Pancreas (tissue), 10 donors: ENCODE results near the gene LAMP1. TPM values are rescaled to one million over a fixed set of nuclear protein-coding genes. Genes with fewer than 3 reads are reported as not detected.
A peak's percentile ranks its signal among the peaks of the same experiment; 100 is the strongest.
"Not testable (repeated sequence)": the region's sequence is repeated elsewhere in the genome, so short reads cannot be mapped to it uniquely, and the experiment has no call there.

Experiments used
- ATAC-seq, 4 donors: fragments of 200-7000 bp; cut with Tn5 transposase; one replicate each; pipeline versions ENCODE4 v1.8.0 to v1.9.1; 2020; ENCODE audit warnings: mild to moderate bottlenecking in 4 of 4, moderate library complexity in 4 of 4
- DNase-seq, 6 donors: peaks; one replicate each; pipeline ENCODE4 v3.0.0-alpha.2; 2020
- FAIRE-seq: peaks from 2 replicates; lab custom pipeline; 2012; peaks lifted over from hg19 to GRCh38; lab: Jason Lieb, UNC
- H3K27ac ChIP-seq, 4 donors: fragments of 200-600 bp; sonication (generic); 1 replicate in 3 of 4; 2 replicates in 1 of 4; pipeline versions ENCODE4 v1.5.0 to v1.8.0; 2020
- H3K27me3 ChIP-seq, 4 donors: fragments of 200-600 bp; one replicate each; pipeline ENCODE4 v1.8.0; 2021
- H3K36me3 ChIP-seq, 3 donors: fragments of 200-600 bp; sonication (generic) in 1 of 3; one replicate each; pipeline versions ENCODE4 v1.5.0 to v1.8.0; 2020 to 2021
- H3K4me1 ChIP-seq, 3 donors: fragments of 200-600 bp; one replicate each; pipeline ENCODE4 v1.8.0; 2021
- H3K4me3 ChIP-seq, 4 donors: fragments of 200-600 bp; sonication (generic) in 2 of 4; one replicate each; pipeline versions ENCODE4 v1.5.0 to v1.8.0; 2020 to 2021
- H3K9me3 ChIP-seq, 4 donors: fragments of 200-600 bp; one replicate each; pipeline ENCODE4 v1.8.0; 2021
- CTCF ChIP-seq, 4 donors: fragments of 200-600 bp; sonication (generic) in 3 of 4; IDR thresholded peaks; one replicate each; pipeline versions ENCODE4 v1.5.0 to v1.8.0; 2021; ENCODE audit warnings: antibody characterized with exemption in 4 of 4
- WGBS, 2 donors: extraction: QIAGEN DNeasy Blood & Tissue Kit; methylation state at CpG; one replicate each; pipeline ENCODE4 v1.1.7; 2013; 5-methylcytosine and 5-hydroxymethylcytosine counted together
- intact Hi-C, 3 donors: fragments of 100-400 bp; cut with DNase I; formaldehyde crosslinking; loops; one replicate each; pipeline versions ENCODE4 v1.11.1 to v1.14.2; 2022
- polyA plus RNA-seq, 2 donors: library from polyadenylated mRNA; stranded (reverse); fragments of 200-250 nt; gene quantifications; one replicate each; pipeline ENCODE4 v1.2.3, GENCODE V29; 2013
- total RNA-seq, 6 donors: library from RNA; stranded (reverse); fragmentation: NEBNext Ultra II Directional in 4 of 6; extraction: Animal tissue kit (Norgen Biotek cat#: 25700) in 4 of 6; gene quantifications; one replicate each; pipeline versions ENCODE4 v1.2.1 to v1.2.4, GENCODE V29; 2021 to 2023
- donor health status: healthy with polysubstance abuse.
- donor health status: DM: no; HTN: no; CAD: no; lungs with moderate emphysema.
- donor health status: DM: no; HTN: no; CAD: no.
- donor health status: control.
- donor health status: control.
- donor health status: Bipolar disorder and iron deficiency.
- donor health status: DM: yes; HTN: yes; CAD: no.
- donor health status: DM: no; HTN: no; CAD: no.
- donor health status: DM: no; HTN: no; CAD: no.
- donor health status: DM: yes; HTN: yes; CAD: no.

LAMP1 gene
- total RNA-seq (100 to 1,000 TPM in 2 of 6 donors, 10 to 100 TPM in 4; 69.3 to 136 (median 96.0) TPM), polyA plus RNA-seq (10 to 100 TPM; 35.1 to 69.2 TPM)

GRCh38 chr13:113296823-113297369, at the start of gene LAMP1:
Gene LAMP1 (plus strand): TSS chr13:113297239. CDS start chr13:113297435, 196 bp downstream.
- peaks cover 0 to 14% (median 5%) of the 10 kb centered on the region in 3 donors for H3K4me1 ChIP-seq

GRCh38 chr13:113252516-113253095, 44.4 kb upstream of the LAMP1 start:
- no peak for TF ChIP-seq CTCF (IDR thresholded peaks at IDR 0.05)
- intact Hi-C loops: no loop called here
- ATAC-seq (no peak), FAIRE-seq (no peak), DNase-seq (no peak)
- no peak overlapping the region for H3K4me3 ChIP-seq
- H3K4me1 ChIP-seq: no peaks in the 10 kb centered on the region
- peaks cover 0 to 43% (median 2%) of the 10 kb centered on the region in 3 donors for H3K36me3 ChIP-seq
- H3K27ac ChIP-seq: no peak overlapping the region
- 80 to 84% methylated on average over 11 of the region's 11 CpGs for WGBS, 2 donors
- no peaks in the 10 kb centered on the region for H3K9me3 ChIP-seq
- H3K27me3 ChIP-seq: no peaks in the 10 kb centered on the region

More at GRCh38 chr13:113296823-113297369, at the start of gene LAMP1:
- H3K4me3 ChIP-seq: peak within 1 kb of the TSS; percentile 67 to 90 (median 88)
- H3K27ac ChIP-seq: peak within 1 kb of the TSS; percentile 77 to 88 (median 82)
- H3K9me3 ChIP-seq: no peaks in the 10 kb centered on the region
- DNase-seq (peak; percentile 95 to 100 (median 100)), FAIRE-seq (no peak), ATAC-seq (peak; percentile 90 to 97 (median 95))
- no peaks in the 10 kb centered on the region for H3K27me3 ChIP-seq
- TF ChIP-seq CTCF (IDR thresholded peaks at IDR 0.05): no peak
- intact Hi-C loops: no loop called here
- H3K36me3 ChIP-seq: no peaks in the 10 kb centered on the region
- 0 to 1% methylated on average over 63 to 74 of the region's 74 CpGs for WGBS, 2 donors

DNA sequence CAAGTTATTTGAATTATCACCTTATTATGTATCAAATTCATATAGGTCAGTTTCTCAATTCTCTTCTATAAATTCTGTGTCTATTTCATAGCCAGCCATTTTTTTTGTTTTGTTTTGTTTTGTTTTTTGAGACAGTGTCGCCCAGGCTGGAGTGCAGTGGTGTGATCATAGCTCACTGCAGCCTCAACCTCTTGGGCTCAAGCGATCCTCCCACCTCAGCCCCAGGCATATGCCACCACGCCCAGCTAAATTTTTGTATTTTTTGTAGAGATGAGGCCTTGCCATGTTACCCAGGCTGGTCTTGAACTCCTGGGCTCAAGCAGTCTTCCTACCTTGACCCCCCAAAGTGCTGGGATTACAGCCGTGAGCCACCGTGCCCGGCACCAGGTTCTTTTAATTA, 39.1 kb upstream of the LAMP1 start:
- 96 to 97% methylated on average over 6 of the region's 6 CpGs for WGBS, 2 donors
- H3K4me3 ChIP-seq, DNase-seq, ATAC-seq, FAIRE-seq, H3K9me3 ChIP-seq, H3K27ac ChIP-seq, intact Hi-C loops, H3K4me1 ChIP-seq, H3K27me3 ChIP-seq: not testable (repeated sequence)
- H3K36me3 ChIP-seq: peaks cover 2 to 47% (median 9%) of the 10 kb centered on the region in 3 donors

GRCh38 chr13:113258321-113259054, 38.6 kb upstream of the LAMP1 start:
- ATAC-seq (peak in 1 of 4 donors; percentile 28), FAIRE-seq (no peak), DNase-seq (no peak)
- H3K4me3 ChIP-seq: no peak overlapping the region
- H3K36me3 ChIP-seq: peaks cover 2 to 49% (median 9%) of the 10 kb centered on the region in 3 donors
- no peak for TF ChIP-seq CTCF (IDR thresholded peaks at IDR 0.05)
- 93 to 95% methylated on average over 5 of the region's 5 CpGs for WGBS, 2 donors
- H3K4me1 ChIP-seq: no peaks in the 10 kb centered on the region
- no peaks in the 10 kb centered on the region for H3K9me3 ChIP-seq
- intact Hi-C loops: no loop called here
- no peak overlapping the region for H3K27ac ChIP-seq
- H3K27me3 ChIP-seq: no peaks in the 10 kb centered on the region

GRCh38 chr13:113260996-113261395, 36.0 kb upstream of the LAMP1 start:
- 86% methylated on average over 13 of the region's 13 CpGs for WGBS, 2 donors
- intact Hi-C loops: no loop called here
- Histone ChIP-seq H3K9me3 (no peaks in the 10 kb centered on the region), H3K27me3 (no peaks in the 10 kb centered on the region), H3K4me3 (no peak overlapping the region), H3K36me3 (peaks cover 0 to 52% (median 9%) of the 10 kb centered on the region in 3 donors), H3K27ac (no peak overlapping the region), H3K4me1 (no peaks in the 10 kb centered on the region)
- ATAC-seq (no peak), FAIRE-seq (no peak), DNase-seq (no peak)
- no peak for TF ChIP-seq CTCF (IDR thresholded peaks at IDR 0.05)

DNA sequence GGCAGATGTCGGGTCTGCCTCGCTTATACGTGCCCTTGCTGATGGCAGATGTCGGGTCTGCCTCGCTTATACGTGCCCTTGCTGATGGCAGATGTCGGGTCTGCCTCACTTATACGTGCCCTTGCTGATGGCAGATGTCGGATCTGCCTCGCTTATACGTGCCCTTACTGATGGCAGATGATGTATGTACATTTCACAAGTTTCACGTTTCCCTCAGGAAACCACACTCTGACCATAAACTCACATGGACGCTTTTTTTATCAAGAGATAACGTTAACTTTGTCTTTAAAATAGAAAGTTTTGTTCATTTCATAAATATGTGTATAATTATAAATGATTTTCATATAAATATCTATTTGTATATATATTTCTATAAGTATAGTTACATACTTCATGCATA, 34.0 kb upstream of the LAMP1 start:
- H3K4me1 ChIP-seq, H3K27me3 ChIP-seq, intact Hi-C loops, ATAC-seq, DNase-seq, H3K9me3 ChIP-seq, FAIRE-seq, H3K4me3 ChIP-seq, H3K27ac ChIP-seq: not testable (repeated sequence)
- H3K36me3 ChIP-seq: peaks cover 0 to 37% (median 9%) of the 10 kb centered on the region in 3 donors
- 88% methylated on average over 11 to 14 of the region's 14 CpGs for WGBS, 2 donors
